Activated T-cell treated with anti-CD3 and anti-CD28 coated beads, Interleukin-2, amount 50 U/mL, for 48 hours (primary cell): ENCODE results near the gene SCLT1.

Source experiments
- DNase-seq, 2 experiments: peaks; one replicate each; pipeline ENCODE4 v3.0.0-alpha.2; 2020

Gene SCLT1

DNA sequence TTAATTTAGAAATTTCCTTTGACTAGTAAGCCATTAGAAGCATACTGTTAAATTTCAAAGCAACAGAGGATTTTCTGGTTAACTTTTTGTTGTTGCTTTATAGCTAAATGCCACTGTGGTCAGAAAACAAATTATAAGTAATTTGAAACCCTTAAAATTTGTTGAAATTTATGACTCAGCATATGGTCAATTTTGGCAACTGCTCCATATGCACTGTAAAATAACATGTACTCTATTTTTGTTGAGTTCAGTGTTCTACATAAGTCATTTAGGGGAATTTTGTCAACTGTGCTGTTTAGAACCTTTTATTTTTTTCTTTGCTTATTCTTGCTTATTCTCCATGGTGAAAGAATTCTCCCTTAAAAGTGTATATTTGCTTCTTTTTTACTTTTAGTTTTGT is 28.6 kb downstream of the SCLT1 start:
- DNase-seq, result no peak

DNA sequence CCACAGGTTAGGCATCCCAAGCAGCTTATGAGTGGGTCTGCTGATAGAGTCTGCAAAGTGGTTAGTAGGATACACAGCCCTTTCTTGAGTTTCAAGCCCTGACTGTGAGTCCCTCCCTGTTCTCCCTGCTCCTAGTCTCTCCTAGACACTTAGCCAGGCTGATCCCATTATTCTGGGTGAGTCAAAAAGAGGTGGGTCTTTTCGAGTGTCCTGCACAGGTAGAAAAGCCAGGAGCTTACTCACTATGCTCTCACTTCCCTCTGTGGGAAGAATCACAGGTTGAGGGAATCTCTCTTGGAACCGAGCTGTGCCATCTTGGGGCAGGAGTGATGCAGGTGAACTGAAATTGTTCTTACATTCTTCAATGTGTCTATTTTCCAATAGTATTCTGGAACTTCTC is 29.7 kb downstream of the SCLT1 start:
- DNase-seq, result no peak

DNA sequence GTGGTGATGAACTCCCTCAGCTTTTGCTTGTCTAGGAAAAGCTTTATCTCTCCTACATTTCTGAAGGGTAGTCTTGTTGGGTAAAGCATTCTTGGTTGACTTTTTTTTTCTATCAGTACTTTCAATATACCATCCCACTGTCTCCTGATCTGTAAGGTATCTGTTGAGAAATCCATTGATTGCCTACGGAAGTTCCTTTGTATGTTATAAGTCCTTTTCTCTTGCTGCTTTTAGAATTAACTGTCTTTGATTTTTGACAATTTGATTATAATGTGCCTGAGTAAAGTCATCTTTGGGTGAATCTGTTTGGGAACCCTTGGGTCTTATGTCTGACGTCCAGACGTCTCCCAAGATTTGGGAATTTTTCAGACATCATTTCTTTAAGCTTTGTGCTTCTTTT is 30.8 kb downstream of the SCLT1 start:
- DNase-seq, result no peak

DNA sequence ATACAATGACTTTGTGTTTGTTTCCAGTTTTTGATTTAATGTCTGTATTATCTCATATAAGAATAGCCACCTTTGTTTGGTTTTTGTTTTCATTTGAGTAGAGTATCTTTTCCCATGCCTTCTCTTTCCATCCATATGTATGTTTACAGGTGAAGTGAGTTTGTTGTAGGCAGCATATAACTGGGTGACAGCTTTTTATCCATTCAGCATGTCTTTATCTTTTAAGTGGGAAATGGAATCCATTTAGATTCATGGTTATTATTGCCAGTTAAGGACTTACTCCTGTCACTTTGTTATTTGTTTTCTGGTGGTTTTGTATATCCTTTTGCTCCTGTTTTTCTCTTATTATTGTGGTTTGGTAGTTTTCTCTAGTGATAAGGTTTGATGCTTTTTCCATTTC is 34.3 kb downstream of the SCLT1 start:
- DNase-seq, result no peak

DNA sequence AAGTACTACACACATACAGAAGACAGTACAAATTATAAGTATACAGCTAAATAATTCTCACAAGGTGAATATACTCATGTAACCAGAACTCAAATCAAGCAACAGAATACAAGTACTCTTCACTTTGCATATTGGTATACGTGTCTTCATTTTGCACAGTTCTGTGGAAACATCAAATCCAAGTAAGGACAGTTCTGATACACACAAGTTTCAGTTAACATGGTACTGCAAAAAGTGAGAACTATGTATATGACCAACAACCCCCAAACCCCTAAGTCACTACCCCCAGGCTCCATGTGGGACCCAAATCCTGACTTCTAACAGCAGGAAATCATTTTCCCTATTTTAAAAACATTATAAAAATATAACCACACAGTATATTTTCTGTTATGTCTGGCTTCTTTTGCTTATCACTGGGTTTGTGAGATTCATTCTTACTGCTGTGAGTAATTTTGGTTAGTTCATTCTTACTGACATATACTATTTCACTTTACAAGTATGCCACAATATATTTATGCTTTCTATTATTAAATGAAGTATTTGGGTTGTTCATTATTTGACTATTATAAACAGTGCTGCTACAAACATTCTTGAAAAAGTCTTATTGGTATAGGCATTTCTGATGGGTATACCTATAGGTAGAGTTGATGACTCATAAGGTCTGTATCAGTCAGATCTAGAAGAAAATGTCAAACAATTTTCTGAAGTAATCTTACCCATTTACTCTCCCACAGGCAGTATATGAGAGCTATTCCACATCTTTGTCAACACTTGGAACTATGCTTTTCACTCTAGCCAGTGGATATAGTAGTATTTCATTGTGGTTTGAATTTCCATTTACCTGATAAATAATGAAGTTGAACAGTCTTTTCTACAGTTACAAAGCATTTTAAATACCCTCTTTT is 47.0 kb downstream of the SCLT1 start:
- DNase-seq, result no peak

DNA sequence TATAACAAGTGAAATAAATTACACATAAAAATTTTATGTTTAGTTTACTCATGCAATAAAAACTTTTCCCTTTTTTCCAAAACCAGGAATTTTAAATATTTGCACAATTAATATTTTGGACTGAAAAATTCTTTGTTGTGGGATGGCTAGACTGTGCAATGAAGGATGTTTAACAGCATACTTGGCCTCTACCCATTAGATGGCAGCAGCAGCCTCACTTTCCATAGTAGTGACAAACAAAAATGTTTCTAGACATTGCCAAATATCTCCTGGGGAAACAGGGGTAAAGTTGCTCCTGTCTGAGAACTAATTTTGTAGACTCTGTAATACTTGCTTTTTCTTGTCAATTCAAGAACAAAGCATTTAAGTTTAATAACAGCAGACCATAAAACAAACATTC is 49.8 kb downstream of the SCLT1 start:
- DNase-seq, result no peak

DNA sequence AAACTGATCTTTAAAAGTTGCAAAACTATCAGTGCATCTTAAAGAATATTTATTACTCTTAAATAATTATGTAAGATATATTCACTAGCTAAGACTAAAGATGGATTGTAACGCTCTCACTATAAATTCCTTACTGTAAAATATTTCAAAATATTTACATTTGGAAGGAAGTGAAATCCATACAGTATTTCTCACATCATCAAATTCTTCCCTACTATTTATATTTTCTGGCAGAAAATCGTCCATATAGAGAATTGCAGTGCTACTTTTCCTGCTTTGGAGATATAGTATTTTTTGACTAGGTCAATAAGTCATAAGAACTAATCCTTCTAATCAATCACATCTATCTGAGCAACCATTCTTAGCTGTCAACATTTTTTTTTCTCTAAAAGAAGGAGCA is 52.9 kb downstream of the SCLT1 start:
- no peak for DNase-seq

DNA sequence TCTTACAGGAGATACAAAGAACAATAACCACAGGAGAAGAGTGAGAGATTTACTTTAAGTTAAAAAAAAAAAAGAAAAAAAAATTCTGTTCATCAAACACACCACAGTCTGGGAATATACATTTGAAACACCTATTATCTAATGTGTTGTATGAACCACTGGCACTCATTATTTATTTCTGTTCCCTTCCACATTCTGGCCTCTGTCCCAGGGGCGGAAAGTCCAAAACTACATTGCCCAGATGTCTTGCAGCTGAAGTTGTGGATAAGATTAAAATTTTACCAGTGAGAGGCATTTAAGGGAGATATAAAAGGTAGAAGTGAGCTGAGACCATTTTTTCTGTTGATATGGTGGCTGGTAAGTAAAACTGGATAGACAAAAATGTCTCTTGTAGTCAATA is 56.2 kb downstream of the SCLT1 start:
- DNase-seq, result no peak

DNA sequence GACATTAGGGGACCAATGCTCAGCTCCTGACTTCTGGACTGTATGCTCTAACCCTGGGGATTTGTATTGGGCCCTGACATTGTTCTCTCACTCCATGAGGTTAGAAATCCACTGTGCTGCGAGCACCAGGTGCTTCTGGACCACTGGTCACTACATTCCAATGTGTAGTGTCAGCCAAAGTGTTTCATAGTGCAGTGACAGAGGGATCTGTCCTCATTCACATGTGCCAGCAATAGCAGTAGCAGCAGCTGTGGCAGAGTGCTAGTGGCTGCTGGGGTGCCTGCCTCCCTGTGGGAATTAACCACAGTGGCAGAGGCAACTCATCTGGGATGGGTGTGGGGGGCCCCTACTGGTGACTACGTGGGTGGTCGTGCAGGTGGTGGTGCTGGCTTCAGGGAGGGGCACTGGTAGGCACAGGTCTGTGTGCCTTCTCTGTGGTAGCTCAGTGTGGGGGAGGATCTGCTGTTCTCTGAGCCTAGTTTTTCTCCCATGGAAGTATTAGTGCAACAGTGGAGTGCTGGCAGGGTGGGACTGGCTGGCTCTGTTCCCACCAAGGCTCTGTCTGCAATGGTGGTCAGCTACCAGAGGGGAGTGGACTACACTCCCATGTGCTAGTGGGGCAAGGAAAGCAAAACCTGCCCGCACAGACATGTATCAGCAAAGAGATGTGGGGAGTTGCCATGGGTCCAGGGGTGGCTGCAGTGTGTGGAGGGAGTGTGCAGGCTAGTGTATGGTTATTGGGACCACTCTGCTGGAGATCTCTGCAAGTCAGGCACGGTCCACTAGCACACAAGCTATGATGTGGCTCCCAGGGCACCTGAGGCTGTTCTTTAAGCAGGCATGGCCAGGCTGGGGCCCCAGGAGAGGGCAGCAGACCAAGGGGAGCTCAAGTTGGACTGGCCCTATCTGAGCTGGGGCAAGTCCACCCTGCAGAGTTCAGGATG is 78.5 kb downstream of the SCLT1 start:
- no peak for DNase-seq

DNA sequence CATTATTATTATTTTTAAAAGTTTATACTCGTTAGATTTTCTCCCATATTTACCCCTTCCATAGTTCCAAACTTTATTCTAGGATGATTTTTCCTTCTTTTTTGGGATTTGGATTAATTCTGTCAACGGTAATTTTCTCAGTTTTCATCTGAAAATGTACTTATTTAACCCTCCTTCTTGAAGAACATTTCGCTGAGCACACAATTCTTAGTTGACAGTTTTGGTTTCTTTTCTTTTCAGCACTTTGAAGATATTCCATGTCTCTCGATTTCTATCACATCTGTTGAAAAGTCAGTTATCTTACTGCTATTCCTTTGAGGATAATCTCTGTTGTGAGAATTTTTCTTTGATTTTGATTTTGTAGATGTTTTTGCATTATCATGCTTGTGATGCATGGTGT is 85.2 kb downstream of the SCLT1 start:
- DNase-seq, result no peak

DNA sequence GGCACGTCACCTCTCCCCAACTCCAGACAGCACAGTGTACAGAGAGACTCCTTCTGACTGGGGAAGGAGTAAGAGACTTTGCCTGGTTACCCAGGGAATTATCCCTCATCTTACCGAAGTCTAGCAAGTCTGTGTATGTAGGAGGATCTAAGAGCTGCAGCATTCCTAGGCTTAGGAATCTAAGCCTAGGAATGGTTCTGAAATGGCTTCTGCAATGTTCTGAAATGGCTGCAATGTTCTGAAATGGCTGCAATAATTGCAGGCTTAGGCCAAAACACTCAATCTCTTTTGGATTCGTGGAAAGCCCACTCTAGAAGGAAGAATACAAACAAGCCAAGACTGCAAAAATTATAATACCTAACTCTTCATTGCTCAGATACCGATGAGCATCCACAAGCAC is 106.4 kb downstream of the SCLT1 start:
- no peak for DNase-seq

DNA sequence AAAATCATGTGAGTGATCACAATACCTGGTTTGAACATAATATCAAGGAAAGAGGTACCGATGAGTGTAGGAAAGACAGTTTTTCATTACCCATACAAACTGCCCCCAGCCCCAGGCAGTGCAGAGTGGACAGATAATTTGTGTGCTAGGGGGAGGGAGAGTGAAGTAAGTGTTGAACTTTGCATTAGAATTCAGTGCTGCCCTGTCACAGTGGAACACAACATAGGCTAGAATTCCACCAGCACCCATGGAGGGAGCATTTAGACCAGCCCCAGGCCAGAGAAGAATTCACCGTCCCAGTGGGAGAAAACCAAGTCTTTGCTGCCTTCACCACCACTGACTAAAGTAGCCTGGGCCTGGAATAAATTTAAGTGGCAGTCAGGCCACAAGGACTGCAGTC is 107.3 kb downstream of the SCLT1 start:
- DNase-seq, result no peak

DNA sequence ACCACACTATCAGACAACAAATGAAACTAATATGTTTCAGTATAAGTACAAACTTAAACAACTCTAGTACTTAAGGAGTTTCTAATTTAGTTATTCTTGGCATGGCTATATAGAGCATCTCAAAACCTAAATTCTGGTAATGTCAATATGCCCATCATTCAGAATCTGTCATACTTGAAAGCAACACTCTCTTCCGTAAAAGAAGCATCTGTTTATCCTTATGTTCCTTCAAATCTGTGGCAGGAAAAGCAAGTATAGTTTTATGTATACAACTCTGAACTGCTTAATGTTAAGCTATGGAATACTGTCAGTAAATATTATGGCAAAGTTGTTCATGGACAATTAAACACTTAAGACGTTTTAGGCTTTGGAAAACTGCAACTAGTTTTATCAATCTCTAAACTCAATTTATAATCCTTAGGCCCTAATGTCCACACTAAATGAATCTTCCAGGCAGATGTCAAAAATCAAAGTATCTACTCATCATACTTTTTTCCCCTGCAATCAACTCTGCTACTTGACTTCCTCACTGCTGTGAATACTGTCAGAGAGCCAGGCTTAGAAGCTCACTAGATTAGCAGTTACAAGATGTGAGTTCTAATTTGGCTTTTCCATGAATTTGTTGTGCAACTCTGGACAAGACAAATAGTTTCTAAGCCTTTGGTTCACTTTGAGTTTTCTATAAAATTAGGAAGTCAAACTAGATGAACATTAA is 109.4 kb downstream of the SCLT1 start:
- DNase-seq, result no peak

DNA sequence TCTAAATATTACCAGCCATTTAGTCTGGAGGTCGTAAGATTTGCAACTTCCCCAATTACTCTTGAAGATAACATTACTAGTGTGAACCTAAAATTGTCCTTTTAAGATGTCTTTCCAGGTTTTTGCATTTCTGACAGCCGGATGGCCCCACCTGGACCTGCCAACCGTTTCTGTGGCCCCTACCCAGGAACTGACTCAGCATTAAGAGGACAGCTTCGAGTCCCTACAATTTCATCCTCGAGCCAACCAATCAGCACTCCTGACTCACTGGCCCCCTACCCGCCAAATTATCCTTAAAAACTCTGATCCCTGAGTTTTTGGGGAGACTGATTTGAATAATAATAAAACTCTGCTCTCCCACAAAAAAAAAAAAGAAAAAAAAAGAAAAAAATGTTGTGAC is 112.0 kb downstream of the SCLT1 start:
- no peak for DNase-seq

DNA sequence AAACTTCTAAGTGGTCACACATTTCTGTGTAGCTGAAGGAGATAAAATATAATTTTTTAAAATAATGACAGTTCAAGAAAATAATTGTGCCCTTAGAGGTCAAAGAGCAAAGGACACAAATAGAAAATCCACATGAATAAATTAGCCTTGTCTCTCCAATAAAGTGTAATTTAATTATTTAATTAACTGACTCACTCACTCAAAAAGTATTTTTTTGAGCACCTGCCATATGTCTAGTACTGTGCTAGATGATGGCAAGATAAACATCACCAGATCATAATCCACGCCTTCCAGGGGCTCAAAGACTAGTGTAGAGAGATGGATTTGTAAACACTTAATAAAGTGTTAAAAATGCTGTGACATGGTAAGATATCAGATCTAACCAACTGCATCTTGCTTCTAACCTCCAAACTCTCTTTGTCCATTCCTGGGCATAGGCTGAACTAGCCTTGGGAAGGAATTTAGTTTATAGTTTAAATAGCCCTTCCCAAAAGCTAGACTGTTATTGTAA is 112.5 kb downstream of the SCLT1 start:
- DNase-seq, result no peak

DNA sequence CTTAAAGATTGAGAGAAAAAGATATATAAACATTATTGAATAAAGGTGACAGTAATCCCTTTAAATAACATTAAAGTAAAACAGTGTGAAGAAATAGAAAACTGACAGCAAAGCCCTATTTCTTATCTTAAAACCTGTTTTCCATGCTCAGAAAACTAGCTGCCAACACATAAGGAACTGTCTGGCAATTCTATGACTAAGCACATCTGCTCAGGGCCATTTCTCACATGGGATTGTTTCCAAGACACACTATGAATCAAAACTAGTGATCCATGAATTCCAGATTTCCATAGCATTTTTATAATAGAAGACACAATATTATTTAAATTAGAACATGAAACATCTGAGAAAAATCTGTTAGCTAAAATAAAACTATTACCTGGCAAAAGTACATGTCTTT is 113.4 kb downstream of the SCLT1 start:
- DNase-seq, result no peak

DNA sequence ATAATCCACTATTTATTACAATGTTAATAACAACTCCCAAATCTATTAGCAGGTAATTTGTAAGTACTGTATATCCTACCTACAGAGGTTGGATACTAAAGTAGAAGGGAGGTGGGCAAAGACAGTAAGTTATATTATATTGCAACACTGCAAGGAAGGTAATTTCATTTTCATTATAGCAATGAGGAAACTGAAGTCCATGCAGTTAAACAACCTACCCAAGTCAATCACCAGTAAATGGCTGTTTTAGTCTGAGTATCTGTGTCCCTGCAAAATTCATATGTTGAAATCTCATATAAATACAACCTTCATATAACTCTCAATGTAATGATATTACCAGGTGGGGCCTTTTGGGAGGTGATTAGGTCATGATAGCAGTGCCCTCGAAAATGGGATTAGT is 114.4 kb downstream of the SCLT1 start:
- DNase-seq, result no peak

DNA sequence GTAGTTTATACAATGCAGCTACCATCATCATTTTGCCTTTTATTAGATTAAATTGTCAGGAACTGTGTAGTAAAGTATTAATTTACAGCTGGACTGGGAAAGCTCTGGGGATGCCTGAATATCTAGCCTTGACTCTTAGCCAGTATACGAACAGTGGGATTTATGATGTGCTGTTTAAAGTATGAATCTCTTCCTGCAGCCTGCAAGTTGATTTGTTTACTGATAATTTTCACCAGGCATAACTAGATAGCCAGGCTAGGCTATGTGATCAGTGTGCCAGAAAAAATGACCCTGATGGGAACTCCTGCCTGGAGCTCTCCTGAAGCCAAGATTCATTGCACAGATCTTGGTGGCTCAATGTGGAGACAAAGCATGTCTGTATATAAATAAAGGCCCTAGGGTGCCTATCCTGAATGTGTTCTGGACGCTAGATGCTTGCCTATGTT is 119.2 kb downstream of the SCLT1 start:
- no peak for DNase-seq

DNA sequence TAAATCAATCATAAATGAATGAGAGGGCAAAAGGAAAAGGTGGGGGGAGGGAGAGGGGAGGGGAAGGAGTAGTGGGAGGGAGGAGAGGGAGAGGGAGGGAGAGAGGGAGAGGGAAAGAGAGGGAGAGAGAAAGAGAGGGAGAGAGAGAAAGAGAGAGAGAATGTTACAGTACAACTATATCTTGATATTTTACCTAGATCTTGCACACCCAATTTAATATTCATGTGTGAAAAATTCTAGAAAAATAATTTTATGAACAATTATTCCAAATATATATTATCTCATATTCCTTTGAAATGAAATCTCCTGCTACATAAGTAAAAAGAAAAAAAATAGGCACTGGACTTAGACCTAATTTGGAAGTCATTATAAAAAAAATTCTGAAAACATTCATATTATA is 120.0 kb downstream of the SCLT1 start:
- DNase-seq, result no peak

DNA sequence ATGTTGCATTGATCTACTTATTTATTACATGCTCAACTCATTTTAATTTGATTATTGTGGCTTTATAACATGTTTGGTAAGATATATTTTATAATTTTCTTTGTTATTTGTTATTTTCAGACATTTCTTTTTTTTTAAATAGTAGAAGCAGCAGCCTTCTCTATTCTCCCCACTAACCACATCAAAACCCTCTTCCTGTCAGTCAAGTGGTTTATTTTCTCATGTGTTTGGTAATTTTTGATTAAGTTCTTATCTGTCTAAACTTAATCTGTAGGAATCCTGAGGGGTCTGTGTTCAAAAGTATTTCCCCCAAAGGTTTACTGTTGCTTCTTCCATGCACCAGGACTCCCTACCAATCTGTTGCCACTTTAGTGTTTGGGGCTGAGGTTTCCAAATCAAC is 131.9 kb downstream of the SCLT1 start:
- no peak for DNase-seq

DNA sequence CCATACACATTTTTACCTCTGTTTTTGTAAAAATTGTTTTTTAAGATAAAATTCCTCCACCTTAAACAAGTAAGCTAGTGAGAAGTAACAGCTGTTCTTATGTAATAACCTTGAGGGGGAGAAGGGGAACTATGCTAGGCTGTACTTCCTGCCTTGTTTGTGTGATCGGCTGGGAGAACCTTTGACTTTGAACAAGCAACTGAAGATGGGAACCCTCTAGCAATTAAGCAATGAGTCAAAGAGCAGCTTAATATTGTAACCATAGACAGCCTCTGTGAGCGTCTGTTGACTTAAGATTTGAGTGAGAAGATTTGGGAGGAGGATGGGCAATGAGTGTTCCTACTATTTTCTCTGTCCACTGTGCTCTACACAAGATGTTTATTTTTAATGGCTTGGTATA is 135.1 kb downstream of the SCLT1 start:
- no peak for DNase-seq

DNA sequence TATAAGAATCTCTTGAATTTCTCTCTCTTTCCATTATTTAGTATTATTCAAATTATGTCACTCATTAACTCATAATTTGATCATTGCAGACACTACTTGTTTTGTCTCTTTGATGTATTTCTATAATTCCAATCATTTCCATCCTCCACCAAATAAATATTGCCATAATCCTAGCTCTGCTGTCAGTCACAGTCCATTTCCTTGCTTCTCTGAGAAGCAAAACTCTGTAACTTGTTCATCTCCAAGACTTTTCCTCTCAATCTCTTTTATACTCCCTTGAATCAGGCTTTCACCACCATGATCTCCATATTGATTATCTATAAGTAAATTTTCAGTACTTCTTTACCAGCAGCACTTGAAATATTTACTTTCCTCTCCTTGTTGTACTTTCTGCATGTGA is 135.9 kb downstream of the SCLT1 start:
- DNase-seq, result no peak

DNA sequence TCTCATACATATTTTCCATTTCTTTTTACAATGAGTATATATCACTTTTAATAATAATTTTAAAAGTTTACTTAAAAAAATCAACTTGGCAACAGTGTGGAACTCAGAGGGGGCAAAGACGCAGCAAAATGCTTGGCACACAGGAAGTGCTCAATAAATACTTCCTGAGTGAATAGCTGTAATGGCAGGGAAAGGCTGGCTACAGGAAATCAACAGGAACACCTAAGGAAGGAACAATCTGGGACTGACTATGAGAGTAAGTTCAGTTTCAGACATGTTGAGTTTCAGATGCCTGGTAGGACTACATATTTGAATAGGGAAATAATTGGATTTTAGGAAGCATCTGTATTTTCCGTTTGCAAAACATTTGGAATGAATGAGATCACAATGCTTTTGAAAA is 137.6 kb downstream of the SCLT1 start:
- no peak for DNase-seq
